Measurements from ENCODE around the gene ZNF692. TPM values are rescaled to one million over a fixed set of nuclear protein-coding genes. Genes with fewer than 3 reads are reported as not detected.

Gene ZNF692
- total and polyA plus RNA-seq, 2 of the 13 experiments (the other 11 are each of a cell fraction or from before 2014, with no cell fraction given) = 27.3 to 45.8 TPM

DNA sequence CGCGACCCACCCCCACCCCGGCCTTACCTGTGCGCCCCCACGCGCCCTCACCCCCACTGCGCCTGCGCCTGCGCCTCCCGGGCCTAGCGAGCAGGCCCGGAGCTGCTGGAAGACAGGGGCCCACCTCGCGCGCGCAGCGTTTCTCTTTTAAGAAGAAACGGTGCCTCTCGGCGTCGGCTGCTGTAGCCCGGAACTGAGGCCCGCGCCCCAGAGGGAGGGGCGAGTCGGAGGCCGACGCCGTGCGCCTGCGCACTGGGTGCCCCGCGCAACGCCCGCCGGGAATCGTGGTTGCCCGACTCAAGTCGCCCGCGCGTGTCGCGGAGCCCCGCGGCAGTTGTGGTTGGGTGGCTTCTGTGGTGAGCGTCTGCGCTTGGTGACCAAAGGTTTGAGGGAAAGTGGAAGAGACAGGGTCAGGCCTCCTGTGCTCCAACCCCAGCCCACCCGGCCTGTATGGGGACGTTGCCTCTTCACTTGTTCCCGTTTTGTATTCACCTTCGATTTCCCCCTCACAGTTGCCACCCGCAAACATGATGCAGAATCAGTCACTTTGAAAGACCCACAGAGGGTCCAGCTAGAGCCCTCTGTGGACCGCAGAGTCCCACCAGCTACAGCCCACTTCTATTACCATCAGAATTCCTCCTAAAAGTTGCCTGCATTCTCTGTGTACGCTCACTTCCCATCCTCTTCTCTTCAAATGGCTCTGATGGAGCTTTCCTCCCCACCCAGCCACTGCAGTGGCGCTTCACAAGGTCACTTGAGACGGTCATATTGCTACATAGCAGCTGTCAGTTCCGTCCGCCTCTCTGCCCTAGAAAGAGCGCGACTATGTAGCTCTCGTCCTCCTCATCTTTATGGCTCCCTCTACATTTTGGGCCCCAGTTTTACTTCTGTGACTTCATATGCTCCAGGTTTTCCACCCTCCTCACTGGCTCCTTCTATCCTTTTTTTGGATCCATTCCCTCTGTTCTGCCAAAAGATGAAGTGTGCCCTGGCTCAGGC lies at the start of gene ZNF692 (continued):
- TF ChIP-seq, protein P1, sequence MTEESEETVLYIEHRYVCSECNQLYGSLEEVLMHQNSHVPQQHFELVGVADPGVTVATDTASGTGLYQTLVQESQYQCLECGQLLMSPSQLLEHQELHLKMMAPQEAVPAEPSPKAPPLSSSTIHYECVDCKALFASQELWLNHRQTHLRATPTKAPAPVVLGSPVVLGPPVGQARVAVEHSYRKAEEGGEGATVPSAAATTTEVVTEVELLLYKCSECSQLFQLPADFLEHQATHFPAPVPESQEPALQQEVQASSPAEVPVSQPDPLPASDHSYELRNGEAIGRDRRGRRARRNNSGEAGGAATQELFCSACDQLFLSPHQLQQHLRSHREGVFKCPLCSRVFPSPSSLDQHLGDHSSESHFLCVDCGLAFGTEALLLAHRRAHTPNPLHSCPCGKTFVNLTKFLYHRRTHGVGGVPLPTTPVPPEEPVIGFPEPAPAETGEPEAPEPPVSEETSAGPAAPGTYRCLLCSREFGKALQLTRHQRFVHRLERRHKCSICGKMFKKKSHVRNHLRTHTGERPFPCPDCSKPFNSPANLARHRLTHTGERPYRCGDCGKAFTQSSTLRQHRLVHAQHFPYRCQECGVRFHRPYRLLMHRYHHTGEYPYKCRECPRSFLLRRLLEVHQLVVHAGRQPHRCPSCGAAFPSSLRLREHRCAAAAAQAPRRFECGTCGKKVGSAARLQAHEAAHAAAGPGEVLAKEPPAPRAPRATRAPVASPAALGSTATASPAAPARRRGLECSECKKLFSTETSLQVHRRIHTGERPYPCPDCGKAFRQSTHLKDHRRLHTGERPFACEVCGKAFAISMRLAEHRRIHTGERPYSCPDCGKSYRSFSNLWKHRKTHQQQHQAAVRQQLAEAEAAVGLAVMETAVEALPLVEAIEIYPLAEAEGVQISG (CRISPR knock-in tag; IDR thresholded peaks at IDR 0.05) = peak; percentile 85
- TF ChIP-seq ARNT (IDR thresholded peaks at IDR 0.05) = no peak
- TF ChIP-seq SOX5 (CRISPR knock-in tag; IDR thresholded peaks at IDR 0.05; ENCODE audit: borderline replicate concordance) = 0 out of 2 replicates have a peak, but pooled peaks have one; percentile 7
- TF ChIP-seq ARID4A (CRISPR knock-in tag; IDR thresholded peaks at IDR 0.05; ENCODE audit: borderline replicate concordance) = peak; percentile 82
- TF ChIP-seq ZFP36 (IDR thresholded peaks at IDR 0.05; ENCODE audit: borderline replicate concordance, low read depth, low read length, partially characterized antibody) = no peak
- TF ChIP-seq ZNF460 (CRISPR knock-in tag; IDR thresholded peaks at IDR 0.05; ENCODE audit: borderline replicate concordance) = no peak
- no peak for TF ChIP-seq ZNF549 (CRISPR knock-in tag; IDR thresholded peaks at IDR 0.05)
- TF ChIP-seq KLF12 (CRISPR knock-in tag; IDR thresholded peaks at IDR 0.05; ENCODE audit: borderline replicate concordance) = peak; percentile 69; the same call in 1 of the 2 replicates
- TF ChIP-seq, protein P2, sequence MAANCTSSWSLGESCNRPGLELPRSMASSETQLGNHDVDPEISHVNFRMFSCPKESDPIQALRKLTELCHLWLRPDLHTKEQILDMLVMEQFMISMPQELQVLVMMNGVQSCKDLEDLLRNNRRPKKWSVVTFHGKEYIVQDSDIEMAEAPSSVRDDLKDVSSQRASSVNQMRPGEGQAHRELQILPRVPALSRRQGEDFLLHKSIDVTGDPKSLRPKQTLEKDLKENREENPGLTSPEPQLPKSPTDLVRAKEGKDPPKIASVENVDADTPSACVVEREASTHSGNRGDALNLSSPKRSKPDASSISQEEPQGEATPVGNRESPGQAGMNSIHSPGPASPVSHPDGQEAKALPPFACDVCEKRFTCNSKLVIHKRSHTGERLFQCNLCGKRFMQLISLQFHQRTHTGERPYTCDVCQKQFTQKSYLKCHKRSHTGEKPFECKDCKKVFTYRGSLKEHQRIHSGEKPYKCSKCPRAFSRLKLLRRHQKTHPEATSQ (CRISPR knock-in tag; IDR thresholded peaks at IDR 0.05; ENCODE audit: borderline replicate concordance) = no peak
- TF ChIP-seq KDM5B (CRISPR knock-in tag; IDR thresholded peaks at IDR 0.05; ENCODE audit: borderline replicate concordance) = peak; percentile 22; the same call in 1 of the 2 replicates
- TF ChIP-seq BRD4 (CRISPR knock-in tag; IDR thresholded peaks at IDR 0.05) = no peak
- TF ChIP-seq CHD2 (IDR thresholded peaks at IDR 0.05; ENCODE audit: low read depth, low read length) = no peak
- TF ChIP-seq, protein P3, sequence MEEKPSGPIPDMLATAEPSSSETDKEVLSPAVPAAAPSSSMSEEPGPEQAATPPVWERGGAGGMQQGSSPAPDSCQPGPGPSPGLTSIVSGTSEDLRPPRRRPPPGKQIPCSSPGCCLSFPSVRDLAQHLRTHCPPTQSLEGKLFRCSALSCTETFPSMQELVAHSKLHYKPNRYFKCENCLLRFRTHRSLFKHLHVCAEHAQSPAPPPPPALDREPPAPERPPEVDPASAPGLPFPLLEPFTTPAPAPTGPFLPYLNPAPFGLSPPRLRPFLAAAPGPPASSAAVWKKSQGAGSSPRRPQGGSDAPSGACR (CRISPR knock-in tag; IDR thresholded peaks at IDR 0.05) = peak; percentile 32; the same call in 1 of the 2 replicates
- no peak for TF ChIP-seq TOE1 (CRISPR knock-in tag; IDR thresholded peaks at IDR 0.05)
- TF ChIP-seq SOX13 (IDR thresholded peaks at IDR 0.05) = no peak
- no peak for TF ChIP-seq SOX13 (CRISPR knock-in tag; conservative IDR thresholded peaks at IDR 0.05 in 1 of 2, IDR thresholded peaks at IDR 0.05 in 1 of 2)
- no peak for TF ChIP-seq ZNF350 (CRISPR knock-in tag; IDR thresholded peaks at IDR 0.05; ENCODE audit: borderline replicate concordance, low read depth)
- TF ChIP-seq ZNF598 (CRISPR knock-in tag; IDR thresholded peaks at IDR 0.05; ENCODE audit: borderline replicate concordance) = no peak
- no peak for TF ChIP-seq NFE2L2 (IDR thresholded peaks at IDR 0.05; ENCODE audit: low read length)
- TF ChIP-seq ZNF33B (CRISPR knock-in tag; IDR thresholded peaks at IDR 0.05) = no peak

Measured in HepG2 (cell line).